ENCODE measurements around the gene NGDN.

GRCh38 chr14:23486036-23486435, 16.5 kb downstream of the NGDN start:
- TF ChIP-seq CTCF (IDR thresholded peaks at IDR 0.05; ENCODE audit: low read depth, low read length, missing input control) (no peak), GABPA (IDR thresholded peaks at IDR 0.05 in 1 of 2, conservative IDR thresholded peaks at IDR 0.05 in 1 of 2) (no peak), ATF3 (IDR thresholded peaks at IDR 0.05) (no peak), REST (IDR thresholded peaks at IDR 0.05) (no peak)

Measured in liver (tissue), 3 donors.